Lung (tissue), 12 donors: ENCODE data around the gene ASTE1. TPM values are rescaled to one million over a fixed set of nuclear protein-coding genes. Genes with fewer than 3 reads are reported as not detected.

Experiments used
- ATAC-seq: fragments of 200-7000 bp; cut with Tn5 transposase; one replicate; pipeline ENCODE4 v1.9.1; 2020; ENCODE audit warnings: moderate number of reproducible peaks; ENCODE audit not compliant: insufficient read depth, low FRiP score
- DNase-seq, 3 donors: peaks; one replicate each; pipeline ENCODE4 v3.0.0-alpha.2; 2013 to 2017
- H3K27ac ChIP-seq, 2 donors: one replicate each; pipeline ENCODE4 v1.5.1; 2013; ENCODE audit warnings: mild to moderate bottlenecking in 2 of 2, moderate library complexity in 2 of 2, control low read depth in 1 of 2, inconsistent platforms in 1 of 2, low read depth in 1 of 2, low read length in 1 of 2
- H3K27me3 ChIP-seq, 3 donors: one replicate each; pipeline ENCODE4 v1.5.1; 2013; ENCODE audit warnings: low read length in 2 of 3; ENCODE audit not compliant: control insufficient read depth in 3 of 3, insufficient read depth in 3 of 3
- H3K36me3 ChIP-seq, 4 donors: one replicate each; pipeline ENCODE4 v1.5.1; 2013; ENCODE audit warnings: low read length in 4 of 4, mild to moderate bottlenecking in 1 of 4, moderate library complexity in 1 of 4; ENCODE audit not compliant: control insufficient read depth in 4 of 4, insufficient read depth in 4 of 4
- H3K4me1 ChIP-seq, 5 donors: one replicate each; pipeline ENCODE4 v1.5.1; 2013; ENCODE audit warnings: low read length in 5 of 5, mild to moderate bottlenecking in 2 of 5, moderate library complexity in 1 of 5; ENCODE audit not compliant: control insufficient read depth in 5 of 5, insufficient read depth in 5 of 5
- H3K4me3 ChIP-seq: one replicate; pipeline ENCODE4 v1.5.1; 2013; ENCODE audit warnings: mild to moderate bottlenecking, control low read depth, moderate library complexity
- H3K9ac ChIP-seq, 2 donors: one replicate each; pipeline ENCODE4 v1.5.1; 2013; ENCODE audit warnings: low read length in 2 of 2, control low read depth in 1 of 2; ENCODE audit not compliant: insufficient read depth in 1 of 2
- H3K9me3 ChIP-seq, 4 donors: one replicate each; pipeline ENCODE4 v1.5.1; 2013; ENCODE audit warnings: low read length in 3 of 4, mild to moderate bottlenecking in 1 of 4, moderate library complexity in 1 of 4; ENCODE audit not compliant: control insufficient read depth in 4 of 4, insufficient read depth in 3 of 4
- CTCF ChIP-seq: IDR thresholded peaks from 2 replicates; pipeline ENCODE4 v1.5.1; 2012; ENCODE audit warnings: mild to moderate bottlenecking; ENCODE audit errors: control extremely low read depth, extremely low read depth
- WGBS, 2 donors: extraction: QIAGEN DNeasy Blood & Tissue Kit; methylation state at CpG; one replicate each; pipeline ENCODE4 v1.1.7; 2013; 5-methylcytosine and 5-hydroxymethylcytosine counted together
- polyA plus RNA-seq, 2 donors: library from polyadenylated mRNA; stranded (reverse); fragments of 200-250 nt; gene quantifications; one replicate each; pipeline ENCODE4 v1.2.1, GENCODE V29; 2013
- total RNA-seq, 2 donors: library from RNA; depleted of rRNA in 1 of 2; stranded (reverse); fragments of >200 nt in 1 of 2; gene quantifications; one replicate each; pipeline ENCODE4 v1.2.1, GENCODE V29; 2014 to 2021
- donor health status: control.
- donor health status: control.
- donor health status: Bipolar disorder and iron deficiency.
- donor health status: healthy.
- donor health status: DM: yes; HTN: yes; CAD: no.

Gene ASTE1
- total and polyA plus RNA-seq, 4 donors, result 2.3 to 7.2 (median 4.9) TPM

GRCh38 chr3:131028844-131029243, 2.2 kb upstream of the ASTE1 start:
- Histone ChIP-seq H3K9me3 (no peaks in the 10 kb centered on the region), H3K27me3 (no peaks in the 10 kb centered on the region), H3K27ac (no peak overlapping the region), H3K4me1 (peaks cover 0 to 16% (median 7%) of the 10 kb centered on the region in 5 donors), H3K9ac (no peak overlapping the region), H3K36me3 (peaks cover 0 to 6% (median 4%) of the 10 kb centered on the region in 4 donors), H3K4me3 (no peak overlapping the region)
- DNase-seq, result no peak
- WGBS, 2 donors, result 95 to 97% methylated on average over 3 of the region's 3 CpGs
- TF ChIP-seq CTCF, result no peak
- ATAC-seq, result no peak

- no peaks in the 10 kb centered on the region for H3K9me3 ChIP-seq
- DNase-seq, result no peak
- H3K9ac ChIP-seq, result no peak overlapping the region
- peaks cover 0 to 30% (median 7%) of the 10 kb centered on the region in 5 donors for H3K4me1 ChIP-seq
- peaks cover 0 to 7% (median 5%) of the 10 kb centered on the region in 4 donors for H3K36me3 ChIP-seq
- ATAC-seq, result no peak
- 79 to 81% methylated on average over 1 of the region's 1 CpG for WGBS, 2 donors
- no peak overlapping the region for H3K4me3 ChIP-seq
- TF ChIP-seq CTCF, result no peak
- no peaks in the 10 kb centered on the region for H3K27me3 ChIP-seq
- no peak overlapping the region for H3K27ac ChIP-seq
Measured at GRCh38 chr3:131025539-131025938, 1.1 kb downstream of the ASTE1 start.

GRCh38 chr3:131020122-131020693, 6.4 kb downstream of the ASTE1 start:
- H3K9me3 ChIP-seq, result no peaks in the 10 kb centered on the region
- peaks cover 0 to 33% (median 3%) of the 10 kb centered on the region in 5 donors for H3K4me1 ChIP-seq
- no peak overlapping the region for H3K9ac ChIP-seq
- no peak overlapping the region for H3K4me3 ChIP-seq
- no peak overlapping the region for H3K27ac ChIP-seq
- ATAC-seq (no peak), DNase-seq (no peak)
- H3K36me3 ChIP-seq, result peaks cover 4 to 32% (median 15%) of the 10 kb centered on the region in 4 donors
- 47 to 63% methylated on average over 5 of the region's 5 CpGs for WGBS, 2 donors
- H3K27me3 ChIP-seq, result no peaks in the 10 kb centered on the region
- TF ChIP-seq CTCF, result no peak

GRCh38 chr3:131018970-131019369, 7.7 kb downstream of the ASTE1 start:
- DNase-seq, result no peak
- H3K4me3 ChIP-seq, result no peak overlapping the region
- peaks cover 5 to 40% (median 16%) of the 10 kb centered on the region in 4 donors for H3K36me3 ChIP-seq
- no peak for TF ChIP-seq CTCF
- H3K4me1 ChIP-seq, result peaks cover 0 to 25% (median 3%) of the 10 kb centered on the region in 5 donors
- H3K27ac ChIP-seq, result no peak overlapping the region
- no peak for ATAC-seq
- no peaks in the 10 kb centered on the region for H3K27me3 ChIP-seq
- 90 to 92% methylated on average over 3 of the region's 3 CpGs for WGBS, 2 donors
- H3K9me3 ChIP-seq, result no peaks in the 10 kb centered on the region
- H3K9ac ChIP-seq, result no peak overlapping the region
